Activated CD4-positive, alpha-beta T cell treated with anti-CD3 and anti-CD28 coated beads, Interleukin-2, amount 50 U/mL, for 4 hours (primary cell): ENCODE measurements around the gene ADK.
A peak's percentile ranks its signal among the peaks of the same experiment; 100 is the strongest.
"Not testable (repeated sequence)": the region's sequence is repeated elsewhere in the genome, so short reads cannot be mapped to it uniquely, and the experiment has no call there.

Source experiments
- DNase-seq, 2 experiments: peaks; one replicate each; pipeline ENCODE4 v3.0.0-alpha.2; 2020

Gene ADK

DNA sequence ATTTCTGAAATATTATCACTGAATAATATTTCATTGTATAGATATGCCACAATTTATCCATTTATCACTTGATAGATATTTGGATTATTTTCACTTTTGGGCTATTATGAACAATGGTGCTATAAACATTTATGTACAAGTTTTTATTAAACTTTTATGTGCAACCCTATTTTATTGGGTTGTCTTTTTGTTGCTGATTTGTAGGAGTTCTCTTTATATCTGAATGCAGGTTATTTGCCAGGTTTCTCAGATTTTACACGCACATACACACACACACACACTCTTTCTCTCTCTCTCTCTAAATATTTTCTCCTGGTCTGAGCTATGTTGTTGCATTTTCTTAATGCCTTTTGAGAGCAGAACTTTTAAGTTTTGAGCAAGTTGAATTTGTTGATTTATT, 36.2 kb downstream of the ADK start:
- no peak for DNase-seq

DNA sequence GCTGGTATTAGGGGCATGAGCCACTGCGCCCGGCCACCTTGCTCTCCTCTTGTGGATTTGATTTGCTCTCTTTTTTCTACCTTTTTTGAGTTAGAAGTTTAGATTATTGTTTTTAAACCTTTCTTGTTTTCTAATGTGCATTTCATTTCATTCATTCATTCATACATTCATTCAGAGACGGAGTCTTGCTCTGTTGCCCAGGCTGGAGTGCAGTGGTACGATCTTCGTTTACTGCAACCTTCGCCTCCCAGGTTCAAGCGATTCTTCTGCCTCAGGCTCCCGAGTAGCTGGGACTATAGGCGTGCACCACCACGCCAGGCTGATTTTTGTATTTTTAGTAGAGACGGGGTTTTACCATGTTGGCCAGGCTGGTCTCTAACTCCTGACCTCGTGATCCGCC, 37.6 kb downstream of the ADK start:
- DNase-seq: not testable (repeated sequence)

DNA sequence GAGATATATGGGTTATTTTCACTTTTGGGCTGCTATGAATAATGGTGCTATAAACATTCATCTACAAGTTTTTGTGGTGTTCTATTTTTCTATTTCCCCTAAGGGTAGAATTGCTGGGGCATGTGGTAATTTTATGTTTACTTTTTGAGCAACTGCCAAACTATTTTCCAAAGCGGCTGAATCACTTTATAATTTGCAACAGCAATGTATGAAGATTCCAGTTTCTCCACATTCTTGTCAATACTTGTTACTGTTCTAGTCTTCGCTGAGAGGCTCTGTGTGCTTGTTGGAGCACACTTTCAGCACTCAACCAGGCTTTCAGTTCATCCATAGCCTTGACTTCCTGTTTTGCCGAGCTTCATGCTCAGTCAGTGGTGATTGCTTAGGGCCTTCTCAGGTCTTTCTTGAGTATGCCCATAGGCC, 39.0 kb downstream of the ADK start:
- no peak for DNase-seq

DNA sequence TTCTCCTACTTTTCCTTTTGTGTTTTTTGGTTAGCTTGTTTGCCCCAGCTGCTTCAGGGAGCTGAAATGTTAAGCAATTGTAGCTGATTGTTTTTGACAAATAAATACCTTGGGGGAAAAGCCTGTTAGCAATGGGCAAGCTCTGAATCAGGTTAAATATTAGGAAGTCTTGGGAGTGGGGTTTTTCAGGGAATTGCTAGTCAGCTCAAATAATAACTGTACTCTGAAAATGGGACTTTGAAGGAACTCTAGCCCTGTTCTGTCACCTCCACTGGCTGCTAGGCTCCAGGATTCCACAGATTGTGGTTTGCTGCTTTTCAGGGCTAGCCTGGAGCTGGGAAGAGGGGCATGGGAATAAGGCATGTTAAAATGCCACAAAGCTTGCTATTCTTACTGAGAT, 39.5 kb downstream of the ADK start:
- no peak for DNase-seq

DNA sequence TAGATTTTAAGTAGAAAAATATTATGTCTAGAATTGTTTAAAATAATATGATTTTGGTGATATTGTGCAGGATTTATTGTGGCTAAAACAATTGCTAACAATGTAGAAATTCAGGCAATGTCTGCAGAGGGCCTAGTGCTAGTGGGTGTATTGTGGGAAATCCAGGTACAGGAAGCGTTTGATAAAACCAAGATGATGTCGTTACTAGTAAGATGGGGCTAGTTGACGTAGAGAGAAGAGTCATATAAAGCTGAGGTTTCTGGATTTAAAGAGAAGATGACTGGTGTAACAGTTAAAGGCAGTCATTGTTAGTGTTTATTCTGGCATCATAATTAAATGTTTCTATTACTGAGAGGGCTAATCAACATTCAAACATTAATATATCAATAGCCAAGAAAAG, 43.5 kb downstream of the ADK start:
- no peak for DNase-seq

DNA sequence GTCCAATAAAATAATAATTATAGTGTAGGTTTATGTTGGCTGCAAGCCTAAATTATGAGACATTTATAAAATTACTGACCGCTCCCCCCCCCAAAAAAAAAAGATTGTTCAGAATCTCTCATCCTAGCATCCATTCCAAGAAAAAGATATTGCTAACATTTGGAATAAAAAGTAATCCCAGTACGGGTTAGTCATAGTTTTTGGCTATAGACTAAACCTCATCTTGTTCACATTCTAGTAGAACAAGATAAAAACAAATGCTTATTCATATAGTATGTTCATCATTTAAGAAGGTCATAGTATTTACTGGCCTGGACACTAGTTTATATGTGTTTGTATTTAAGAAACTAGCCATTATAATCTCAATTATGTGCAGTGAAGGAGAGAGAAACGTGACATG, 44.0 kb downstream of the ADK start:
- DNase-seq: no peak

DNA sequence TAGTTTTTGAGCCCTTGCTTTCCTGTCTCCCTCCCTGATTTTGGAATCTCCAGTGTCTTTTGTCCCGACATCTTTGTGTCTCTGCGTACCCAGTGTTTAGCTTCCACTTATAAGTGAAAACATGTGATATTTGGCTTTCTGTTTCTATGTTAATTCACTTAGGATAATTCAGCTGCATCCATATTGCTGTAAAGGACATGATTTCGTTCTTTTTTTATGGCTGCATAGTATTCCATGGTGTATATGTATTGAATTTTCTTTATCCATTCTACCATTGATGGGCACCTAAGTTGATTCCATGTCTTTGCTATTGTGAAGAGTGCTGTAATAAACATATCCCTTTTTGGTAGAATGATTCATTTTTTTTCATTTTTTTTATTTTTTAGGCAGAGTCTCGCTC, 48.3 kb downstream of the ADK start:
- no peak for DNase-seq

DNA sequence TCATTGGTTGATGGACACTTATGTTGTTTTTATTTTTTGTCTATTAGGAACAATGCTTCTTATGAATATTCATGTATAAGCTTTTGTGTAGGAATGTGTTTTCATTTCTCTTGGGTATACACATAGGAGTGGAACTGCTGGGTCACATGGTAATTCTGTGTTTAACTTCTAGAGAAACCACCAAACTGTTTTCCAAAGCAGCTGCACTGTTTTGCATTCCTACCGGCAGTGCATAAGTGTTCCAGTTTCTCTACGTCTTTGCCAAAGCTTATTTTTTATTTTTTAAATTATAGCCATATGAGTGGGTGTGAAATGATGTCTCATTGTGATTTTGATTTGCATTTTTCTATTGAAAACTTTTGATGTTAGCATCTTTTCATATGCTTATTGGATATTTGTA, 51.3 kb downstream of the ADK start:
- no peak for DNase-seq

DNA sequence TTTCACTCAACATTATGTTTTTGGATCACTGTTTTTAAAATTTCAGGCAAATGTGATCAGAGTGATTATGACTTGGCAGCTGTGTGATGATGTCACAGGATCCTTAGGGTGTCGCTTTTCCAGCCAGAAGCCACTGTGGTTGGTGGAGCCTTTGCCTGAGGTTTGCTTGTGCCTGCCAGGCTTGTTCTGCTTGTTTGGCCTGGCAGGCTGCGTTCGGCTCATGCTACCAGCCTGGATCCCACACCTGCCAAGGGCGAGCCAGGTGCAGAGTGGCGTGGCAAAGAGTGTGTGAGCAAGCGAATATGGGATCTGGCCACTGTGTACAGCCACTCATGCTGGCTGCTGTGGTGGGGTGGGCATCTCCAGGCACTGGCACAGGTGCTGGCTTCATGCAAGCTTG, 55.7 kb downstream of the ADK start:
- DNase-seq: no peak

DNA sequence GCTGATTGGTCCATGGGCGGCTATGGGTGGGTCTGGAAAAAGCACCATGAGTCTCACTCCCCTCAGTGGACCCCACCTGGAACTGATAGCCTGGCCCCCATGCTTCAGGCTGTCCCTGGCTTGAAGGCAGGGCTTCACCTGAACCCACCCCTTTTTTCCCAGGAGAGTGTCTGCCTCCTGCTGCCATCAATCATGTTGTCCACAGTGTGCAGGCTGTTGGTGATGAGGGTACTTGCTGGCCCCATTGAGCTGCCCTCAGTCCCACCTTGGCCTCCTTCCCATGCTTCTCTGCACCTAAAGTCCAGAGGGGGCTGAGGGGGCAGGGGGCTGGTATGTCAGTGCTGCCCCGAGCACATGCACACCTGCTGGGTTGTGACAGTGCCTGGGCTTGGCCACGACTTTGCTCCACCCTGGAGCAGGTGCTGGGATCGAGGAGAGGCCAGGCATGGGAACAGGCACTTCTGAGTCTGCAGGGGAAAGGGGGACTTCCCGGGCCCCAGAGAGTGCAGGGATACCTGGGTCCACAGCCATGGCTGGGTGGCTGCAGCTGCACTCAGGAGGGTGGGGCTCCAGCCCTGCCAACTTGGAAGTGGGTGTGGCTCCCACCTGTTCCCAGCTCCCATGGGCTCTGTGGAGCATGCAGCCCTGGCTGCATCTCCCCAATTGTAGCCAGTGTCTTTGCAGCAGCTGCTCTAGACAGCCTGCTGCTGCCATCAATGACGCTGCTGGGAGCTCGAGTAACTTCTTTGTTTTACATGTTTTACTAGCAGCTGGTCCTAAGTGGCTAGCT, 56.9 kb downstream of the ADK start:
- DNase-seq: no peak

DNA sequence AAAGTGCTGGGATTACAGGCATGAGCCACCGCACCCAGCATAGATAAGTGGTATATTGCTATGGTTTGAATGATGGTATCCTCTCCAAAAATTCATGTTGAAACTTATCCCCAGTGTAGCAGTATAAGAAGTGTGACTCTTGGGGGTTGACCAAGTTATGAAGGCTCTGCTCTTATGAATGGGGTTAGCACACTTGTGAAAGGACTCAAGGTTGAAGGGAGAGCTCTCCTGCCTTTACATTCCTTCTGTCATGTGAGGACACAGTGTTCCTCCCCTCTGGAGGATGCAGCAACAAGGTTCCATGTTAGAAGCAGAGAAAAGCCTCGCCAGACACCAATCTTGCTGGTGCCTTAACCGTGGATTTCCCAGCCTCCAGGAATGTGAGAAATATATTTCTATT, 58.0 kb downstream of the ADK start:
- DNase-seq: no peak

DNA sequence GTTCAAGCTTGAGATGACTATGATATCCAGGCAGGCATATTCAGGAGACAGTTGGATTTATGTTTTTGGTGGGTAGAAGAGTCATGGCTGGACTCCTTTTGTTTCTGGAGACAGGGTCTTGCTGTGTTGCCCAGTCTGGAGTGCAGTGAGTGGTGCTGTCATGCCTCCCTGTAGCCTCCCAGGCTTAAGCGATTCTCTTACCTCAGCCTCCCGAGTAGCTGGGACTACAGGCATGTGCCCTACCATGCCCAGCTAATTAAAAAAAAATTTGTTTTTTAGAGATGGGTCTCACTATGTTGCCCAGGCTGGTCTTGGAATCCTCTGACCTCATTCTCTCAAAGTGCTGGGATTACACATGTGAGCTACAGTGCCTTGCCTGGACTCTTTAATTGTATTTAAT, 62.0 kb downstream of the ADK start:
- DNase-seq: no peak

DNA sequence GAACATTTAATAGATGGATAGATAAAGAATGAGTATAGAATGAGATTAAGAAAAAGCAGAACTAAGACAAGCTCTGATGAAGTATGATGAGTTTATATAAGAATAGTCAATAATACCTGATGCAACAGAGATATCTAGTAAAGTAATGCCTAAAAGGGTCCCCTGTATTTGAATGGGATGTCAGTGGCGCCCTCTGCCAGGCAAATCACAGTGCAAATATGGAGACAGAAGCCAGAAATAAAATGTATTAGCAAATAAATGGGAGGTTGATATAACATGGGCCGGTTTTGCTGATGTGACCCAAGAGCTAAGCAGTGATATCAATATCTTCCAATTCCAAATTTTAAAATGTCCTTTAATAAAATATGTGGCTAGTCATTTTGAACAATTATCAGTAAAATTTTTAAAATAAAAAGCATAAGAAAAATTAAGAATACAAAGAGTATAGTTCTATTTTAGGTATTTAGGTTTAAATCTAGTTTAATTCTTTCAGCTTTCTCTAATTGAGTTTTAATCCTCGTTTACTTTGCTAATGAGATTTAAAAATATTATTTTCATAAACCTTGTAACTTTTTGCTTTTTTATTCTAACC, 62.6 kb downstream of the ADK start:
- DNase-seq: peak; percentile 48 to 54

DNA sequence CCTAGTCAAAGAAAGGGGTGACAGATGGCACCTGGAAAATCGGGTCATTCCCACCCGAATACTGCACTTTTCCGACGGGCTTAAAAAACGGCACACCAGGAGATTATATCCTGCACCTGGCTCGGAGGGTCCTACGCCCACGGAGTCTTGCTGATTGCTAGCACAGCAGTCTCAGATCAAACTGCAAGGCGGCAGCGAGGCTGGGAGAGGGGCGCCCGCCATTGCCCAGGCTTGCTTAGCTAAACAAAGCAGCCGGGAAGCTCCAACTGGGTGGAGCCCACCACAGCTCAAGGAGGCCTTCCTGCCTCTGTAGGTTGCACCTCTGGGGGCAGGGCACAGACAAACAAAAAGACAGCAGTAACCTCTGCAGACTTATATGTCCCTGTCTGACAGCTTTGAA, 66.1 kb downstream of the ADK start:
- DNase-seq: not testable (repeated sequence)

DNA sequence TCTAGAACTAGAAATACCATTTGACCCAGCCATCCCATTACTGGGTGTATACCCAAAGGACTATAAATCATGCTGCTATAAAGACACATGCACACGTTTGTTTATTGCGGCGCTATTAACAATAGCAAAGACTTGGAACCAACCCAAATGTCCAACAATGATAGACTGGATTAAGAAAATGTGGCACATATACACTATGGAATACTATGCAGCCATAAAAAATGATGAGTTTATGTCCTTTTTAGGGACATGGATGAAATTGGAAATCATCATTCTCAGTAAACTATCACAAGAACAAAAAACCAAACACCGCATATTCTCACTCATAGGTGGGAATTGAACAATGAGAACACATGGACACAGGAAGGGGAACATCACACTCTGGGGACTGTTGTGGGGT, 71.4 kb downstream of the ADK start:
- not testable (repeated sequence) for DNase-seq

DNA sequence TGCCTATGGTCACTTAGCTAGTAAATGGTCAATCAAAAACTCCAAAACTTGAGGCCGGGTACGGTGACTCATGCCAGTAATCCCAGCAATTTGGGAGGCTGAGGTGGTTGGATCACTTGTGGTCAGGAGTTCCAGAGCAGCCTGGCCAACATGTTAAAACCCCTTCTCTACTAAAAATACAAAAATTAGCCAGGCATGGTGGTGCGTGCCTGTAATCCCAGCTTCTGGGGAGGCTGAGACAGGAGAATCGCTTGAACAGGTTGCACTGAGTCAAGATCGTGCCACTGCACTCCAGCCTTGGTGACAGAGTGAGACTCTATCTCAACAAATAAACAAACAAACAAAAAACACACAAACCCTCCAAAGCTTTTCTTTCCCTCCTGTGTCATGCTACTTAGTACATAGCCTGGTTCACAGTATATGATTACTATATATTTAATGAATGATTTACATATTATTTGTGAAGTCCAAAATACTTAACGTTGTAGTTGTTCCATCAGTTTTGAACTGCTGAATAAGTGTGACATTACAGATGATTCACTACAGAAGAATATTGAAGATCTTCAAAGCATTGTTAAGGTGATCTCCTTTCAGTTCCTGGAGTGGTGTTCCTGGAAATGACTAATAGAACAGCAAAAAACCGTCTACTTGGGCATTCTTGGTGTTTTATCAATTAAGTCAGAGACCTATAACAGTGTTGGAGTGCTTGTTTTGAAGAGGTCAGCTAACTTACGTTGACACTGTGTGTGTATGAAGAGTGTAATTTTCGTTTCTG, 72.9 kb downstream of the ADK start:
- no peak for DNase-seq

DNA sequence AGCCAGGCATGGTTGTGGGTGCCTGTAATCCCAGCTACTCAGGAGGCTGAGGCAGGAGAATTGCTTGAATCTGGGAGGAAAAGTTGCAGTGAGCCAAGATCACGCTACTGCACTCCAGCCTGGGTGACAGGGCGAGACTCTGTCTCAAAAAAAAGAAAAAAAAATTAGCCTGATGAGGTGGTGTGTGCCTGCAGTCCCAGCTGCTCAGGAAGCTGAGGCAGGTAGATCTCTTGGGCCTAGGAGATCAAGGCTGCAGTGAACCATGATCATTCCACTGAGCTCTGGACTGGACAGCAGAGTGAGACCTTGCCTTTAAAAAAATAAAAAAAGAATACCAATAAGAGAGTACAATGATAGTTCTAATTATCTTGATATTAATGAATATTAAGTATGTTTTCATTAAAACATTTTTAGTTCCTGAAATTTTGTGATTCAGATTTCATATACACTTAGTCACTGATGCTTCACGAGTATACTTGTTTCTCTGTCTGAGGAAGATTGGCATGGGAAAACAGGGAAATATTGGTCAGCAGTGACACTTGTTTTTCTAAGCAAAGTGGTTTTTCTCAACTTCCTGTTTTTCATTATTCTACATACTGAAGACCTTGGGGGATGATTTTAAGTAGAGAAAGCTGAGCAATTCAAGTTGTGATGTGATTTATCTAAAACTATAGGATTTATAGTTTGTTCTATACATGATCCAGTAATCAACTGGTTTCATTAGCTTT, 76.8 kb downstream of the ADK start:
- no peak for DNase-seq

DNA sequence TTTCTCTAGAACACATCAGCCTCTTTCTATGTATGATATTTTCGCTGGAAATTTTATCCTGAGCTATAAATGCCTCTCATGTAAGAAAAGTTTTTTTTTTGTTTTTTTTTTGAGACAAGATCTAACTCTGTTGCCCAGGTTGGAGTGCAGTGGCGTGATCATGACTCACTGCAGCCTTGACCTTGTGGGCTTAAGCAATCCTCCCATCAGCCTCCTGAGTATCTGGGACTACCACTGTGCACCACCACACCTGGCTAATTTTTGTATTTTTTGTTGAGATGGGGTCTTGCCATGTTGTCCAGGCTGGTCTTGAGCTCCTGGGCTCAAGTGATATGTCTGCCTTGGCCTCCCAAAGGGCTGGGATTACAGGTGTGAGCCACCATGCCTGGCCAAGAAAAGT, 80.4 kb downstream of the ADK start:
- DNase-seq: no peak

DNA sequence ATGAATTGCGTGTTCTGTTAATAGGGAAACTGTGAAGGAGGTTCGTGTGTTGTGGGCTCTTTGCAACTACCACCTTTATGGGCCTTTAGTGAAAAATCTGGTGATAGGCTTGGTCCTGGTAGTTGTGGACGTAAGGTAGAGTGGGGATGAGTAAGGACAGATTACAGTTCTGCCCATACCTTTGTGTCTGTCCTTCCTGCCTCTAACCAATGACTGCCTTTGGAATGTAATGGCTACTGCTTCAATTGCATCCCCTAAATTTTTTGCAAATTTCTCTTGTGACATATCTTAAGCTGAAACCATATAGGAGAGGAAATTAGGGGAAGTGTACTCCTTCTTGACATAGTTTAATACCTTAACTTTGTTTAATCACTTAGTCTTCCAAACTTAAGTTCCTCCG, 82.3 kb downstream of the ADK start:
- no peak for DNase-seq

DNA sequence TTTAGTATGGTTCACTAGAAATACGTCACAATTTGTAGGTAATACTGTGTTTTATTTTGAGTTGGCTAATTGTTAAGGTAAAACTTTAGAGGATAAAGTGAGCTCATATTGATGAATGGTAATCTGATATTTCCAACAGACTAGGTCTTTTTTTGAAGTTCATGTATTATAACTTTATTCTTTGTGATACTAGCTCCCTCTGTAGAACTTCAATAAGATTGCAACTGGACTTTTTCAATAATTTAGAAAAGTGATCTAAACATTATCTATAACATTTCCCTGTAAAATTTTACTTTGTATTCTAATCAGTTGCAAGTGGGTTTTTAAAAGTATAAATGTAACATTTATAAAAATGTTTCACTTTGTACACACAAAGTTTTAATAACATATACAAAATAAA, 83.5 kb downstream of the ADK start:
- DNase-seq: no peak

DNA sequence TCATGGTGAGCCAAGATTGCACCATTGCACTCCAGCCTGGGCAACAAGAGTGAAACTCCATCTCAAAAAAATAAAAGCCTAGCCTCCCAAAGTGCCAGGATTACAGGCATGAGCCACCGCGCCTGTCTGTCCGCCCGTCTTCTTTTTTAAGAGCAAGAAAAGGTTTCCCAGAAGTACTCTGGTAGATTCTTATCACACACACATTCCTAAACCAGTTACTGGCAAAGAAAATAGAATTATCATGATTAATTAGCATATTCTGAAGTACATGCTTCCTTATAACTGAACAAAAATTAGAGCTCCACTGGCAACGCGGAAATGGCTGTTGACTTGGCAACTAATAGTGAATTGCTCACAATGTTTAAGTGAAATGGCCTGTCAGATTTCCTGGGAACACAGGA, 87.0 kb downstream of the ADK start:
- no peak for DNase-seq

DNA sequence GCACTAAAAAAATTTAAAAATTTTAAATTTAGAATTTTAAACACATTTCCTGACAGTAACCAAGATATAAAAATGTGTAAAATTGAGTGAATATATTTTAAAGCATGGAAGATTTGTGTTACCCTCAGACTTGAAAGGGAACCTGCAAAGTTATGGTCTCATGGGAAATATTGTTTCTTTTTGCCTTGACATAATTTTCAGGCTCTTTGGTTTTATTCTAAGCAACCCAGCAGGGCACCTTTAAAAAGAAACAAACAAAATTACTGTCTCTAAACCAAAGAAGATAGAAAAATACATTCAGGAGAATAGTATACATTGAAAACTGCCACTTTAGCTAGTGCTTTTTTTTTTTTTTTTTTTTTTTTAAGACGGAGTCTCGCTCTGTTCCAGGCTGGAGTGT, 87.5 kb downstream of the ADK start:
- DNase-seq: no peak

DNA sequence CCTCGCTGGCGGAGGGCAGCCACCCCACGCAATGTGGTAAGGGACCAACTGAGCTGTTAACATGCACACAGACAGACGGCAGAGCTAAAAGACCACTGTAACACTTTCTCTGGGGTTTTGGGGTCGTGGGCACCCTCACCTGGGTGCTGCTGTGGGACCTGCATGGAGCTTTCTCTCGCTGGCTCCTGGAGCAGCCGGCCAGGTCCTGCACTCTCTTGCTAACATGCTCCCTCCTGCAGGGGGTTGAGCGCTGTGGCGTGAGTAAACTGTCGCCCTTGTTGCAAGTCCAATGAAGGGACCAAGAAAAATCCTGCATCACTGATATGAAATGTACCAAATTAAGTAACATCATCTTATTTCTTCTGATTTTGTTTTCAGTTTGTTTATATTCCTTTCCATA, 92.0 kb downstream of the ADK start:
- no peak for DNase-seq
